Astrocyte (in vitro differentiated cells and primary cell): ENCODE measurements around the gene TFF1. TPM values are rescaled to one million over a fixed set of nuclear protein-coding genes. Genes with fewer than 3 reads are reported as not detected.

ENCODE experiments used
- DNase-seq: peaks from one replicate; pipeline ENCODE4 v3.0.0-alpha.2; 2010; ENCODE audit warnings: low read depth
- FAIRE-seq: peaks from 2 replicates; lab custom pipeline; 2011; peaks lifted over from hg19 to GRCh38; lab: Jason Lieb, UNC
- H2AFZ ChIP-seq: 2 replicates; pipeline ENCODE4 v1.6.0; 2012; ENCODE audit warnings: low read depth, low read length, inconsistent platforms
- H3K27ac ChIP-seq: 2 replicates; pipeline ENCODE4 v1.5.1; 2011; ENCODE audit warnings: low read depth, low read length, inconsistent platforms
- H3K27me3 ChIP-seq: 2 replicates; pipeline ENCODE4 v1.6.0; 2011; ENCODE audit warnings: low read length, inconsistent platforms; ENCODE audit not compliant: insufficient read depth
- H3K36me3 ChIP-seq: 2 replicates; pipeline ENCODE4 v1.5.1; 2011; ENCODE audit warnings: low read length, inconsistent platforms; ENCODE audit not compliant: insufficient read depth
- H3K4me1 ChIP-seq: 2 replicates; pipeline ENCODE4 v1.5.1; 2011; ENCODE audit warnings: low read length, inconsistent platforms; ENCODE audit not compliant: insufficient read depth
- H3K4me2 ChIP-seq: 2 replicates; pipeline ENCODE4 v1.6.0; 2012; ENCODE audit warnings: low read length, inconsistent platforms
- H3K4me3 ChIP-seq: 2 replicates; pipeline ENCODE4 v1.5.1; 2011; ENCODE audit warnings: low read depth, mild to moderate bottlenecking, low read length, inconsistent platforms; ENCODE audit not compliant: insufficient read depth
- H3K79me2 ChIP-seq: 2 replicates; pipeline ENCODE4 v1.6.0; 2012; ENCODE audit warnings: mild to moderate bottlenecking, low read length, inconsistent platforms; ENCODE audit not compliant: insufficient read depth
- H3K9ac ChIP-seq: 2 replicates; pipeline ENCODE4 v1.6.0; 2012; ENCODE audit warnings: mild to moderate bottlenecking, low read length, inconsistent platforms
- H3K9me3 ChIP-seq: 2 replicates; pipeline ENCODE4 v1.5.1; 2012; ENCODE audit warnings: low read depth, mild to moderate bottlenecking, low read length, inconsistent platforms; ENCODE audit not compliant: insufficient read depth
- H4K20me1 ChIP-seq: 2 replicates; pipeline ENCODE4 v1.6.0; 2012; ENCODE audit warnings: low read length, inconsistent platforms; ENCODE audit not compliant: insufficient read depth
- H3K27ac Mint-ChIP-seq: one replicate; pipeline ENCODE4 v1.8.0; 2021; ENCODE audit warnings: mild to moderate bottlenecking, mixed read lengths; ENCODE audit not compliant: unreplicated experiment
- H3K27me3 Mint-ChIP-seq: one replicate; pipeline ENCODE4 v1.8.0; 2021; ENCODE audit warnings: low read depth, mixed read lengths; ENCODE audit not compliant: unreplicated experiment
- H3K36me3 Mint-ChIP-seq: one replicate; pipeline ENCODE4 v1.8.0; 2021; ENCODE audit warnings: low read depth, mixed read lengths; ENCODE audit not compliant: unreplicated experiment
- H3K4me1 Mint-ChIP-seq: one replicate; pipeline ENCODE4 v1.8.0; 2021; ENCODE audit warnings: low read depth, mixed read lengths; ENCODE audit not compliant: unreplicated experiment
- H3K4me3 Mint-ChIP-seq: one replicate; pipeline ENCODE4 v1.8.0; 2021; ENCODE audit warnings: mild to moderate bottlenecking, moderate library complexity, mixed read lengths; ENCODE audit not compliant: unreplicated experiment
- H3K9me3 Mint-ChIP-seq: one replicate; pipeline ENCODE4 v1.8.0; 2021; ENCODE audit warnings: mild to moderate bottlenecking, mixed read lengths; ENCODE audit not compliant: unreplicated experiment
- EZH2 ChIP-seq: IDR thresholded peaks from 2 replicates; pipeline ENCODE4 v1.6.1; 2012; ENCODE audit warnings: mild to moderate bottlenecking, low read length, inconsistent platforms; ENCODE audit not compliant: insufficient read depth
- total RNA-seq: library from RNA; stranded (reverse); gene quantifications from 2 replicates; pipeline ENCODE4 v1.2.1, GENCODE V29; 2021
- TF ChIP-seq, protein P1 (sequence below): IDR thresholded peaks from 2 replicates; pipeline ENCODE4 v1.5.1; 2011; ENCODE audit warnings: low read depth, mild to moderate bottlenecking, inconsistent platforms, low read length, moderate library complexity; ENCODE audit not compliant: insufficient read depth

The TFF1 gene
- total RNA-seq, 1 donor from 2014 or later, result not detected

DNA sequence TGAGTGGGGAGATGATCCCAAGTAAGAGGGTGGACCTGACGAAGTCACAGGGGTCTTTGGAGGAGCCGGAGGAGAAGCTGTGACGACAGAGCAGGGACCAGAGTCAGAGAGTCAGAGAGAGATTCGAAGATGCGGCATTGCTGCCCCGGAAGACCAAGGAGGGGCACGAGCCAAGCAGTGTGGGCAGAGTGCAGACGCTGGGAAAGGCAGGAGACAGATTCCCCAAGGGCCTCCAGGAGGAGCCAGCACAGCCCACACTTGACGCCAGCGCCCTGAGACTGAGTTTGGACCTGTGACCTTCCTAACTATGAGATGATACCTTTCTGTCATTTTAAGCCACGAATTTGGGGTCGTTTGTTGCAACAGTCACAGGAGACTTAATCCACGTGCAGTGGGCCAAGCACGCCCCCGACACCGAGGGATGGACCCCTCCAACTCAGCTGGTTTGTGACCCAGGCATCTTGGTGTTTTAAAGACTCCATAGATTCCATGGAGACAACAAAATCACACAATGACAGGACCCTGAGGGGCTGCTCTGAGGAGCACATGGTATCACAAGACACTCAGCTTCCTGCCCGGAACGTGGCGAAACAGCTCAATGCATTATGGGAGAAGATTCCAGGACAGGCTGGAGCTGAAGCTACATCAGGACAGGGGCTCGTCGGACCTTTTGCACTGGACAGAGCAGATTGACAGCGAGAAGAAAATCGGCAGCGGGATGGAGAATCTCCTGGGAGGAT lies 11.0 kb upstream of the TFF1 start:
- H3K9me3 ChIP-seq, result no peaks in the 10 kb centered on the region
- Mint-ChIP-seq H3K36me3 (no peaks in the 10 kb centered on the region), H3K4me1 (no peaks in the 10 kb centered on the region), H3K9me3 (no peaks in the 10 kb centered on the region), H3K27me3 (peaks cover 49% of the 10 kb centered on the region), H3K27ac (no peak overlapping the region), H3K4me3 (no peak overlapping the region)
- H2AFZ ChIP-seq, result no peak overlapping the region
- H4K20me1 ChIP-seq, result no peaks in the 10 kb centered on the region
- no peak overlapping the region for H3K4me3 ChIP-seq
- no peaks in the 10 kb centered on the region for H3K4me1 ChIP-seq
- FAIRE-seq (no peak), DNase-seq (no peak)
- no peak for TF ChIP-seq EZH2
- TF ChIP-seq, protein P1, sequence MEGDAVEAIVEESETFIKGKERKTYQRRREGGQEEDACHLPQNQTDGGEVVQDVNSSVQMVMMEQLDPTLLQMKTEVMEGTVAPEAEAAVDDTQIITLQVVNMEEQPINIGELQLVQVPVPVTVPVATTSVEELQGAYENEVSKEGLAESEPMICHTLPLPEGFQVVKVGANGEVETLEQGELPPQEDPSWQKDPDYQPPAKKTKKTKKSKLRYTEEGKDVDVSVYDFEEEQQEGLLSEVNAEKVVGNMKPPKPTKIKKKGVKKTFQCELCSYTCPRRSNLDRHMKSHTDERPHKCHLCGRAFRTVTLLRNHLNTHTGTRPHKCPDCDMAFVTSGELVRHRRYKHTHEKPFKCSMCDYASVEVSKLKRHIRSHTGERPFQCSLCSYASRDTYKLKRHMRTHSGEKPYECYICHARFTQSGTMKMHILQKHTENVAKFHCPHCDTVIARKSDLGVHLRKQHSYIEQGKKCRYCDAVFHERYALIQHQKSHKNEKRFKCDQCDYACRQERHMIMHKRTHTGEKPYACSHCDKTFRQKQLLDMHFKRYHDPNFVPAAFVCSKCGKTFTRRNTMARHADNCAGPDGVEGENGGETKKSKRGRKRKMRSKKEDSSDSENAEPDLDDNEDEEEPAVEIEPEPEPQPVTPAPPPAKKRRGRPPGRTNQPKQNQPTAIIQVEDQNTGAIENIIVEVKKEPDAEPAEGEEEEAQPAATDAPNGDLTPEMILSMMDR, result no peak
- H3K4me2 ChIP-seq, result no peak overlapping the region
- no peak overlapping the region for H3K9ac ChIP-seq
- H3K27me3 ChIP-seq, result no peaks in the 10 kb centered on the region
- H3K27ac ChIP-seq, result no peak overlapping the region
- no peaks in the 10 kb centered on the region for H3K79me2 ChIP-seq
- H3K36me3 ChIP-seq, result no peaks in the 10 kb centered on the region

DNA sequence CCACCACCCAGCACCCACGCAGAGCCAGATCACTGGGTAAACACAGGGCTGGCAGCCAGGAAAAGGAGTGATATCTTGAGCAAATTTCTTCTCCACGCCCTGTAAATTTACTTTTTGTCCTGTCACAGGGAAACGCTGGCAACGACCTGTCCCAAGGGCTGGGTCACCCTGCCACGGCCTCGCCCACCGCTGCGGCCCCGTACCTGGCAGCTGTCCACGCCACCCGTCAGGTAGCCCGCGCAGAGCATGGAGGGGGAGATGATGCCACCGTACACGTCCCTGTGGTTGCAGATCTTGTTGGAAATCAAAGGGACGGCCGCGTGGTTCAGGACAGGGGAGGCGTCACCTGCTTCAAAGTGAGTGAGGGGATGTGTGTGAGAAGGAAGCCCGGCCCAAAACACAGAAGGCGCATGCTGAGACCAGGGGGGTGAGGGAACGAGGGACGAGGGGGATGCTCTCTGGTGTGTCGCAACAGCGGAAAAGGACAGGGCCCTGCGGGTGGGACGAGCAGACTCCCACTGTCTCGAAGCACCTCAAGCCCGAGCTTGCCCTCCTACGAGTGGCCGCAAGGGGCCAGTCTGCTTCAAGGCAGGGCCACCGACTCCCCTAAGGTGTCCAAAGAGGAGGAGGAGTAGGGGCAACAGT lies 10.1 kb upstream of the TFF1 start:
- no peaks in the 10 kb centered on the region for H3K4me1 ChIP-seq
- TF ChIP-seq, protein P1, result no peak
- TF ChIP-seq EZH2, result no peak
- Mint-ChIP-seq H3K36me3 (no peaks in the 10 kb centered on the region), H3K4me3 (no peak overlapping the region), H3K4me1 (no peaks in the 10 kb centered on the region), H3K27ac (no peak overlapping the region), H3K27me3 (peaks cover 54% of the 10 kb centered on the region), H3K9me3 (no peaks in the 10 kb centered on the region)
- H3K4me2 ChIP-seq, result no peak overlapping the region
- no peak overlapping the region for H2AFZ ChIP-seq
- H3K9ac ChIP-seq, result no peak overlapping the region
- DNase-seq, result no peak
- H3K27ac ChIP-seq, result no peak overlapping the region
- no peaks in the 10 kb centered on the region for H3K9me3 ChIP-seq
- no peak overlapping the region for H3K4me3 ChIP-seq
- no peak for FAIRE-seq
- H3K36me3 ChIP-seq, result no peaks in the 10 kb centered on the region
- H4K20me1 ChIP-seq, result no peaks in the 10 kb centered on the region
- no peaks in the 10 kb centered on the region for H3K27me3 ChIP-seq
- H3K79me2 ChIP-seq, result no peaks in the 10 kb centered on the region

DNA sequence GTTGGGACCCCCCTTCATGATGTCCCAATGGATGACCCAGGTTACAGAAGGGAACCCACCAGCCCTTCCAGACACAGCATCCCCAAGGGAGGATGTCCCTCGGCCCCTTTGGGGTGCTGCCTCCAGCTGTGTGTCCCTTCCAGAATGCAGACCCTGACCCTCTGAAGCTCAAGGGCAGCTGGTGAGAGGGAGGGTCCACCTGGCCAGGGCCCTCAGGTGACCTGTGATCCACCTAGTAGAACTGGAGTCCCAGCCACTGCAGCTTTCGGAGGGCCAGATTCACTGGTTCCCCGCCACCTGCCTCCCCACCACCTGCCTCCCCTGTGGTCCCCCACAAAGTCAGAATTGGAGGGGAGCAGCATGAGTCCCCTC lies 9.6 kb upstream of the TFF1 start:
- peaks cover 59% of the 10 kb centered on the region for H3K27me3 Mint-ChIP-seq
- no peaks in the 10 kb centered on the region for H3K36me3 ChIP-seq
- no peak overlapping the region for H3K4me3 ChIP-seq
- FAIRE-seq (no peak), DNase-seq (no peak)
- H3K4me2 ChIP-seq, result no peak overlapping the region
- H3K9ac ChIP-seq, result no peak overlapping the region
- no peak overlapping the region for H3K27ac Mint-ChIP-seq
- H3K4me1 ChIP-seq, result no peaks in the 10 kb centered on the region
- no peak overlapping the region for H3K4me3 Mint-ChIP-seq
- no peaks in the 10 kb centered on the region for H3K36me3 Mint-ChIP-seq
- H3K9me3 ChIP-seq, result no peaks in the 10 kb centered on the region
- H2AFZ ChIP-seq, result no peak overlapping the region
- no peaks in the 10 kb centered on the region for H3K27me3 ChIP-seq
- no peak overlapping the region for H3K27ac ChIP-seq
- TF ChIP-seq, protein P1, result no peak
- TF ChIP-seq EZH2, result no peak
- H4K20me1 ChIP-seq, result no peaks in the 10 kb centered on the region
- H3K4me1 Mint-ChIP-seq, result no peaks in the 10 kb centered on the region
- H3K79me2 ChIP-seq, result no peaks in the 10 kb centered on the region
- H3K9me3 Mint-ChIP-seq, result peaks cover under 1% of the 10 kb centered on the region
